GM12874 (cell line): ENCODE data around the gene NEK9.

Experiments
- CTCF ChIP-seq: IDR thresholded peaks from 2 replicates; pipeline ENCODE4 v1.5.1; 2011; ENCODE audit warnings: low read depth, mild to moderate bottlenecking, control low read depth, low read length, moderate library complexity; ENCODE audit not compliant: insufficient read depth

Gene NEK9

DNA sequence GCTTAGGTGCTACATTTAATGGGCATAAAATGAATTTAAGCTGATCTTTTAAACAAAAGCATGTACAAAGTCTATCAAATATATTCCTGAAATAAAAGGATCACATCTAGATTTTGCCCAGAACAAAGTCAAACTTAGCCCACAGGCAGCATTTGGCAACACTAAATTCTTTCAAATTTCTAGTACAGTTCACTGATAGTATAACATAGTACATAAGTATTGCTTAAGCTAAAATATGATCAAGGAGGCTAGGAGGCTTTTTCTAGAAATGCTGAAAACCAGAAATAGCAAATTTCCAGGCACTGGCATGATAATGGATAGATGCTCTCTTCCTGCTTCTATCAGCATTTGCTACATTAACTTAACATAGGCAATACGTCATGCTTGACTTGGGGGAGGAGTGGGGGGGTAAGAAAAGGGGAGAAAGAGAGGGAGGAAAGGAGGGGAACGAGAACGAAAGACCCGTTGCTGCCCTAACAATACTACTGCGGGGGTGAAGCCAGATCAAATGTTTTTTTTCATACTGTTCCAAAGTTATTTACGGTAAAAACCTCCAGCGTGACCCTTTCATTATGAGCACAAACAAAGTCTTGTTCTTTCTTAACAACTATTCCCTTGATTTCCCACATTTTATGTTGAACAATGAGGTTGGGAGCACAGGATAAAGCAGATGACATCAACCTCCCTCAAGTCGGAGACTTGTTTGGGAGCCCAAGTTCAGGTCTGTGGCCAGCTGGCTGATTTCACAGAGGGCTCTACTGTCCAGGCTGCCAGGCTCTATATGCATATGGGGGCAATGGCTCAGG, 38.9 kb upstream of the NEK9 start:
- TF ChIP-seq CTCF, result no peak

GRCh38 chr14:75164809-75165208, 38.0 kb upstream of the NEK9 start:
- TF ChIP-seq CTCF, result no peak

- TF ChIP-seq CTCF, result no peak
Observed at GRCh38 chr14:75163677-75164076, 36.8 kb upstream of the NEK9 start.

DNA sequence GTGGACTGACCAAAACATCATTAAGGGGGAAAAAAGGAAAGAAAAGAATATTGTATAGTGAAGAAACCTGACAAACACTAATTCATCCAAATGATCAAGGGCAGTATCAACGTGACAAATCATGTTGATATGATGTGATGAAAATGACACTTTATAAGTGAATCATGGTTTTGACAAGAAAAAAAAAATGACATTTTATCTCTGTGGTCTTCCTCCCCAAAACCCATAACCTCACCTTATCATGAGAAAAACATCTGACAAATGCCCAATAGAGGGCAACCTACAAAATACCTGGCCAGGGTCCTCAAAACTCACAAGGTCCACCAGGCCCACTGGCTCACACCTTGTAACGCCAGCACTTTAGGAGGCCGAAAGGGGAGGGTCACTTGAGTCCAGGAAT, 35.8 kb upstream of the NEK9 start:
- TF ChIP-seq CTCF, result no peak

- TF ChIP-seq CTCF, result no peak
Observed at GRCh38 chr14:75158843-75159614, 32.2 kb upstream of the NEK9 start.

- no peak for TF ChIP-seq CTCF
Observed at GRCh38 chr14:75156901-75157300, 30.1 kb upstream of the NEK9 start.

- TF ChIP-seq CTCF, result no peak
Observed at GRCh38 chr14:75156111-75156510, 29.3 kb upstream of the NEK9 start.
